Measurements from ENCODE around the gene PLPPR3.

PLPPR3 gene

DNA sequence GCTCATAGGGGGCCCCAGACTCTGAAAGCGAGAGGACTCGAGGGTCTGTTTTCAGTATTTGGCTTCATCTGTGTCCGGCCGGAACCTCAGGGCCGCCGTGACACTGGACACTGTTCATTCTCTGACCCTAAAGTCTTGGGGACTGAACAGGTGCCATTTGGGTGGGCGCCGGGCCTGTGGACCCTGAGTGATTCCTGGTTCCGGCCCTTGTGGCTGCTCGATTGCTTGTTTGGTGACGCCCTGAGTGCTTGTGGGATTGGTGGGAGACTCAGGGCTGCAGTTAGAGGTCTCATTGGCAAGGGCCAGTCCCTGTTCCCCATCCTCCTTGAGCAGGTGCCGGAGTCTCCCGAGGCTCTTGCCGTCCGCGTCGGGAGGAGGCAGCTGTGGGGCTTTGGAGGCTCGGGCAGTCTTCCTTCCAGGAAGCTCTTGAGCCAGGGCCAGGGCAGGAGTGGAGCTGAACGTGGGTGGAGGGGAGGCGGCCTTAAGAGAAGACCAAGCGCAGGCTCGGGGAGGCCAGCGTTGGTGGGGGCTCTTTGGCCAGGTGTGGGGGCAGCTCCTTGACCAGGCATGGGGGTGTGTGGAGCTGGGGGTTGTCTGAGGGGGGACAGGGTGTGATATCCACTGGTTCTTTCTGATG, 19.8 kb downstream of the PLPPR3 start:
- Histone ChIP-seq H3K27ac (ENCODE audit: low read depth, low read length) (no peak overlapping the region), H3K4me1 (ENCODE audit: control insufficient read depth in 1 of 2, insufficient read depth in 2 of 2, low read length in 2 of 2) (peaks cover 35 to 52% of the 10 kb centered on the region in 2 donors), H3K9ac (ENCODE audit: low read depth in 1 of 2, low read length in 2 of 2) (peak overlapping the region in 1 of 2 donors; percentile 16)

DNA sequence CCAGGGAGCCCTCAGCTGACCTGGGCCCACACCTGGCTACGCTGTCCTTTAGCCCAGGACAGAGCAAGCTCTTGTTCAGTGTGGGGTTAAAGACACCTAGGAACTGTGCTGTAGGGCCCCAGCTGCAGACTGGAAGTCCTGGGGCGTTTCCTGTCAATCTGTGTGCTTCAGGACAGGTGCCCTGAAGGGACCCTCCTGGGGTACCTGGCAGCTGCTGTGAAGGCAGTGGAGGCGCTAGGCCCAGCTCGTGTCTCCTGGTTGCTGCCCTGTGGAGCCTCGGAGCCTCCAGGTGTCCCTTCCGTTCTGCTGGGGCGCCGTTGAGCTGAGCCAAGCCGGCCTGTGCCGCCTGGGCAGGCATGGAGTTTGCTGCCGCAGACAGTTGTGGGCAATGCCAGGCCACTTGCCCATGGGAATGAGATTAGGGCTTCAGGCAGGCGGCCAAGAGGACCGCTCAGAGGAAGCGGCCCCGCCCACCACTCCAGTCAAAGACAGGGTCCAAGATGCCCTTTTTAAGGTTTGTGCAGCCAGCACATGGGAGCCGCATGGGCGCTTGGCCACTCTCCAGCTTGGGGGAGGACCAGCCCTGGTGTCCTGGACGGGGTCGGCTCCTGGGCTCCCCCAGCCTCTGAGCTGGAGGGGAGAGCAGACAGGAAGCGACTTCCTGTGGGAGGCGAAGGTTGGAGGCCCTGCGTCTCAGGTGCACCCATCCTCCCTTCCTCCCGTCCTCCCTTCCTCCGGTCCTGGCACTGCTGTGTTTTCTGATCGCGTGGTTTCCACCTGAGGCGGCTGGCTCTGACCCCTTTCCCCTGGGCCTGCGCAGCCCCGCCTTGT, 20.5 kb downstream of the PLPPR3 start:
- Histone ChIP-seq H3K9ac (ENCODE audit: low read depth in 1 of 2, low read length in 2 of 2) (peak overlapping the region in 1 of 2 donors; percentile 16), H3K36me3 (ENCODE audit: control insufficient read depth in 1 of 2, insufficient read depth in 2 of 2, low read length in 2 of 2) (peaks cover 23 to 44% of the 10 kb centered on the region in 2 donors), H3K27ac (ENCODE audit: low read depth, low read length) (no peak overlapping the region), H3K4me1 (ENCODE audit: control insufficient read depth in 1 of 2, insufficient read depth in 2 of 2, low read length in 2 of 2) (peaks cover 35 to 53% of the 10 kb centered on the region in 2 donors), H3K9me3 (ENCODE audit: control insufficient read depth in 1 of 2, low read length in 2 of 2) (no peaks in the 10 kb centered on the region), H3K4me3 (ENCODE audit: low read depth in 1 of 2, low read length in 2 of 2) (peak overlapping the region; percentile 60 to 66), H3K27me3 (ENCODE audit: control insufficient read depth in 1 of 2, insufficient read depth in 2 of 2, low read length in 2 of 2) (no peaks in the 10 kb centered on the region)

More for the DNA sequence above, 19.8 kb downstream of the PLPPR3 start:
- no peaks in the 10 kb centered on the region for H3K9me3 ChIP-seq (ENCODE audit: control insufficient read depth in 1 of 2, low read length in 2 of 2)
- H3K27me3 ChIP-seq (ENCODE audit: control insufficient read depth in 1 of 2, insufficient read depth in 2 of 2, low read length in 2 of 2) = no peaks in the 10 kb centered on the region
- peaks cover 24 to 51% of the 10 kb centered on the region in 2 donors for H3K36me3 ChIP-seq (ENCODE audit: control insufficient read depth in 1 of 2, insufficient read depth in 2 of 2, low read length in 2 of 2)
- peak overlapping the region; percentile 46 to 66 for H3K4me3 ChIP-seq (ENCODE audit: low read depth in 1 of 2, low read length in 2 of 2)

DNA sequence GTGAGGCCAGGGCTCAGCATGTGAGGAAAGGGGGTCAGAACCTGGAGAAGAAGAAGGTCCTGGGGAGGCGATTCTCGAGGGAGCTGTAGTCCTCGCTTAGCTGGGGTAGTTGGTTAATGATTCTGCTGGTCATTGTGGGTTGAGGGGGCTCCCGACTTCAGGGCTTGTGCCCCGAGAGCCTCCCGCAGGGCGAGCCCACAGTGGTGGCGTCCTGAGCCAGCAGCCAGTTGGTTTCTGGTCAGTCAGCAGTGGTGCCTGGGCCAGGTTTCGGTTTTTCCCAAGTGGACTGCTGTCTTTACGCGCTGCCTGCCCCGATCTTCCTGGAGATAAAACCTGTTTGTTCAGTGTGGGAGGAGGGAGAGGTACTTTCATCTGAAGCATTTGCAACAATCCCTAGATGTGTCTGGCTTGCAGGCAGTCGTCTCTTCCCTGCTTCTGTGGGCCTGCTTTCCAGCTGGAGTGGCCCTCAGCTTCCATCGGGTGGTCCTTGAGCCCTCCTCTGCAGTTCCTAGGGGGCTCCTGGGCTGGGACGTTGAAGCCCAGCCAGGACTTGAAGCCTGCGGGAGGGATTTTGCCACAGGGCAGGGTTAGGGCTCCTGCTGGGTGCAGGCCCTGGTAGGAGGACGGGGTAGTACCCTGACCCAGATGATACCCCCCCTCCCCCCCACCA, 21.3 kb downstream of the PLPPR3 start:
- H3K4me1 ChIP-seq (ENCODE audit: control insufficient read depth in 1 of 2, insufficient read depth in 2 of 2, low read length in 2 of 2) = peaks cover 35 to 57% of the 10 kb centered on the region in 2 donors

DNA sequence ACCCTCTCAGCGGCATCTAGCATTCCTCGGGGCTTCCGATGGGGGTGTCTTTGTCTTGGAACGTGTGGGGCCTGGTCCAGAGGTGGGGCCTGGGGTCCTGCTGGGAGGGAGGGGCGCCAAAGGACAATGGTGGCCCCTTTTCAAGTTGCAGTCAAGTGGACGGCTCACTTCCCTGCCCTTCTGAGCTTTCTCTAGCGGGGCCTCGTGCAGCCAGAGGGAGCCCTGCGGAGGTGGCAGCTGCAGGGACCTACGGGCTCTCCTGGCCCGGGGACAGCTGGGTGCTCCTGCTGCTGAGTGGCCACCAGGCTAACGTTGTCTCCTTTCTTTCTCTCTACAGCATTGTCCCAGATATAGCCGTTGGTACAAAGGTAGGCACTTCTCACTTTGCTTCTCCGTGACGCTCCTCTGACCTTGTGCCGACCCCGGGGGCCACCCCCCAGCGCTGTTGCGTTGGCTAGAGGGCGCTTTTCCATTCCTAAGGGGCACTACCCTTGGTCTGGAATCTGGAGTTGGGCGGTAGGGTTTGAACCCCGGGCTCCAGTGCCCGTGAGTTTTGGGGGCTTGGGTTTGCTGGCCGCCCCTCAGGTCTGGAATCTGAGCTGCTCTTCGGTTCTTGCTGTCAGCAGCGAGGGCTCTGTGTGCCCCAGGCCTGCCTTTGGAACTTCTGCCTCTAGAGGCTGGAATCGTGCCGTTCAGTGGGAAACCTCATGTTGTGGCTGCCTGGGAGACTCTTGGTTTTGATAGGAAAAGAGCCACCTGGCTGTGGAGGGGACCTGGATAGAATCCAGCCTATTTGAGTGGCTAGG, 22.5 kb downstream of the PLPPR3 start:
- Histone ChIP-seq H3K27ac (ENCODE audit: low read depth, low read length) (peak overlapping the region; percentile 58), H3K9me3 (ENCODE audit: control insufficient read depth in 1 of 2, low read length in 2 of 2) (no peaks in the 10 kb centered on the region), H3K4me1 (ENCODE audit: control insufficient read depth in 1 of 2, insufficient read depth in 2 of 2, low read length in 2 of 2) (peaks cover 35 to 57% of the 10 kb centered on the region in 2 donors), H3K27me3 (ENCODE audit: control insufficient read depth in 1 of 2, insufficient read depth in 2 of 2, low read length in 2 of 2) (no peaks in the 10 kb centered on the region), H3K9ac (ENCODE audit: low read depth in 1 of 2, low read length in 2 of 2) (peak overlapping the region; percentile 80 to 88), H3K36me3 (ENCODE audit: control insufficient read depth in 1 of 2, insufficient read depth in 2 of 2, low read length in 2 of 2) (peaks cover 9 to 29% of the 10 kb centered on the region in 2 donors), H3K4me3 (ENCODE audit: low read depth in 1 of 2, low read length in 2 of 2) (peak overlapping the region; percentile 86 to 90)

More for the DNA sequence above, 21.3 kb downstream of the PLPPR3 start:
- peak overlapping the region; percentile 11 to 30 for H3K9ac ChIP-seq (ENCODE audit: low read depth in 1 of 2, low read length in 2 of 2)
- peak overlapping the region; percentile 60 to 66 for H3K4me3 ChIP-seq (ENCODE audit: low read depth in 1 of 2, low read length in 2 of 2)
- no peaks in the 10 kb centered on the region for H3K27me3 ChIP-seq (ENCODE audit: control insufficient read depth in 1 of 2, insufficient read depth in 2 of 2, low read length in 2 of 2)
- H3K36me3 ChIP-seq (ENCODE audit: control insufficient read depth in 1 of 2, insufficient read depth in 2 of 2, low read length in 2 of 2) = peaks cover 21 to 41% of the 10 kb centered on the region in 2 donors
- no peak overlapping the region for H3K27ac ChIP-seq (ENCODE audit: low read depth, low read length)
- no peaks in the 10 kb centered on the region for H3K9me3 ChIP-seq (ENCODE audit: control insufficient read depth in 1 of 2, low read length in 2 of 2)

DNA sequence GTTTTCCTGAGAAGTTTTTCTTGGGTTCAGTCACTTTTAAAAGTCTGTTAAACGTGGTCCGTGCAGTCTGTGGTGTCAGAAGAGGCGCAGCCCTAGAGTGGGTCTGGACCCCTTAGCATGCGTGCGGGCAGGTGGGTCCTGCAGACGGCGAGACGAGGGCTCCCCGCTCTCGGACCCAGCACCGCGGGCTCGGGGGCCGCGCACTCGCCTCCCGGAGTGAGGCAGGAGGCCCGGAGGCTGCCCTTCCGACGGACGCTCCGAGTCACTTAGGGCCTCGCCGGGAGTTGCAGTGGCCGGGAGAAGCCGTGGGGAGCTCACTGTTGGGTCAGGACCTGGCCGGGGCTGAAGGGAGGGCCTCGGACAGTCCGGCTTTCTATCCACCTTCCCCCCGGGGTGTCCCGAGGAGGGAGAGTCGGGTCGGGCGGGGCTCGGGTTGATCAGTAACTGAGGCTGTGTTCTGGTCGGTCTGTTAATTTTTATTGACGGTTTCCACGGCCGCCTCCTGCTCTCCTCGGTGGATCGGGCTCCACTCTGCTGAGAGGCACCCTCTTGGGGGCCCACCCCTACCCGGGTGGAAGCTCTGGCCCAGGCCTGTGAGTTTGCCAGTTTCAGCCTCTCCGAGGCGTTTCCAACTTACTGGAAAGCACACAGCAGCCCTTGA, 23.2 kb downstream of the PLPPR3 start:
- peaks cover 2 to 21% of the 10 kb centered on the region in 2 donors for H3K36me3 ChIP-seq (ENCODE audit: control insufficient read depth in 1 of 2, insufficient read depth in 2 of 2, low read length in 2 of 2)
- H3K4me1 ChIP-seq (ENCODE audit: control insufficient read depth in 1 of 2, insufficient read depth in 2 of 2, low read length in 2 of 2) = peaks cover 35 to 57% of the 10 kb centered on the region in 2 donors
- peak overlapping the region; percentile 86 to 90 for H3K4me3 ChIP-seq (ENCODE audit: low read depth in 1 of 2, low read length in 2 of 2)
- H3K9me3 ChIP-seq (ENCODE audit: control insufficient read depth in 1 of 2, low read length in 2 of 2) = no peaks in the 10 kb centered on the region
- H3K9ac ChIP-seq (ENCODE audit: low read depth in 1 of 2, low read length in 2 of 2) = peak overlapping the region; percentile 80 to 88
- no peaks in the 10 kb centered on the region for H3K27me3 ChIP-seq (ENCODE audit: control insufficient read depth in 1 of 2, insufficient read depth in 2 of 2, low read length in 2 of 2)
- peak overlapping the region; percentile 73 for H3K27ac ChIP-seq (ENCODE audit: low read depth, low read length)

DNA sequence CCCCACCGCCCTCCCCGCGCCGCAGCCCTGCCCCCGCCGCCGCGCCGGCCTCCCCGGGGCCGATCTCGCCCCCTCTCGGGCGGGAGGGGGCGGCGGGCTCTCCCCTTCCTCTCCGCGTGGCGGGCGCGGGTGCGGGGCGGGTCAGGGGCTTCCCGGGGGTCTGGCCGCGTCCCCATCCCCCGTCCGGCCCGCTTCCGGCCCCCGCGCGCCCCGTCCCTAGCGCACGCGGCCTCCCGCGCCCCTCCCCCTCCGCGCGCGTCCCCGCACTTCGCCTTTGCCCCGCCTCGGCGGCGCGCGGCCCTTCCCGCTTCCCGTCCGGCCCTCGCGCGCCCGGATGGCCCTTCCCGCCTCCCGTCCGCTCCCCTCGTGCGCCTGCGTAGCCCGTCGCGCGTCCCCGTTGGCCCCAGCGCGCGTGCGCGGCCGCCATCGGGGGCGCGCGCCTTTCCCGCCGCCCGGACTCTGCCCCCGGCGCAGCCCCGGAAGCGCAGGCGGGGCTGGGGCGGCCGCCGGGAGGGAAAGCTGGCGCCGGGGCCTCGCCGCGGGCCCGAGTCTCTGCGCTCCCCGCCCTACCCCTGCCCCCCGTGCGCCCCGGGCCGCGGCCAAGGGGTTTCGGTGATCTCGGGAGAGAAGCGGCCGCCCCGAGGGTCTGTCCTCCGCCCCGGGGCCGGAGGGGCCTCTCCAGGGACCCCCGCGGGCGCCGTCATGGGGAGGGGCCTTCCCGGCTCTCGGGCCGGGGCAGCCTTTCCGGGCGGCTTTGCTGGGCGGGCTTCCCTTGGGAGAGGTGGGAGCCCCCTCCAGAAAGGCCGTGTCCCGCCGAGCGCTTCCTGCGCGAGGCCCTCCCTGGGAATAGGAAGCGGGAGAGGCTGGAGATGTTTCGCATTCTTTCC, 24.0 kb downstream of the PLPPR3 start:
- Histone ChIP-seq H3K27ac (ENCODE audit: low read depth, low read length) (peak overlapping the region; percentile 95), H3K4me1 (ENCODE audit: control insufficient read depth in 1 of 2, insufficient read depth in 2 of 2, low read length in 2 of 2) (peaks cover 35 to 50% of the 10 kb centered on the region in 2 donors), H3K9me3 (ENCODE audit: control insufficient read depth in 1 of 2, low read length in 2 of 2) (no peaks in the 10 kb centered on the region), H3K9ac (ENCODE audit: low read depth in 1 of 2, low read length in 2 of 2) (peak overlapping the region; percentile 80 to 88), H3K4me3 (ENCODE audit: low read depth in 1 of 2, low read length in 2 of 2) (peak overlapping the region; percentile 86 to 90), H3K27me3 (ENCODE audit: control insufficient read depth in 1 of 2, insufficient read depth in 2 of 2, low read length in 2 of 2) (no peaks in the 10 kb centered on the region), H3K36me3 (ENCODE audit: control insufficient read depth in 1 of 2, insufficient read depth in 2 of 2, low read length in 2 of 2) (peaks cover 0 to 14% of the 10 kb centered on the region in 2 donors)

DNA sequence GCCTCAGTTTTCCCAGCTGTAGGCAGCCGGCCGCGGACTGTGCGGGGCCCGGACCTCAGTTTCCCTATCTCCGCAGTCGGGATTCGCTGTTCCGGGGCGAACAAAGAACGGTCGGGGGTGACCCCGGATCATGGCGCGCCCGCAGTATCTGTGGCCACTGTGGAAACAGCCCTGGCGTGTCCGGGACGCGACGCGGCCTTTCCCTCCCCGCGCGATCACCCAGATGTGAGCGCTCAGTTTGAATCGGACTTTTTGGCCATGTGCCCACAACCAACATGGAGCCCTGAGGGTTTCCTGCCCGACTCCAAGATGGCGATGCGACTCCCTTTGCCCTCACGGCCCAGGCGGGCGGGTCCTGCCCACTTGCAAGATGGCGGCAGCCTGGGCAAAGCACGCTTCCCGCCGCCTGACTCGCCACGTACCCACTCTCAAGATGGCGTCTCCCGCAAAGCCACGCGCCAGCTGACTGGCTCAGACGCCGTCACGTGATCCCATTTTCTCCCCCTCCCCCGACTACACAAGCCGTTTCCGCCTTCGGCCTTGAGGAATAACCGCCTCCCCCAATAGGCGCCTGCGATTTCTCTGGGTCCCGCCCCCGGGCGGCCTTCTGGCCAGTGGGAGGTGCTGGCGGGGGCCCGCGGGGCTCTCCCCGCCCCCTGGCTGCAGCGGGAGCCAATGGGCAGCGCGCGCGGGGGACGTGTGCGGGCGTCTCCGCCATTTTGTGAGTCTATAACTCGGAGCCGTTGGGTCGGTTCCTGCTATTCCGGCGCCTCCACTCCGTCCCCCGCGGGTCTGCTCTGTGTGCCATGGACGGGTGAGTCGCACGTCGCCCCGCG, 24.8 kb downstream of the PLPPR3 start, which contains the start of gene PTBP1:
TSS of gene PTBP1 (plus strand) at position 761 of the 836 bp plus-strand sequence. CDS start at position 807, 46 bp downstream.
- peak within 1 kb of the TSS; percentile 95 for H3K27ac ChIP-seq (ENCODE audit: low read depth, low read length)
- H3K9ac ChIP-seq (ENCODE audit: low read depth in 1 of 2, low read length in 2 of 2) = peak within 1 kb of the TSS; percentile 80 to 88
- H3K27me3 ChIP-seq (ENCODE audit: control insufficient read depth in 1 of 2, insufficient read depth in 2 of 2, low read length in 2 of 2) = no peaks in the 10 kb centered on the region
- peak within 1 kb of the TSS; percentile 86 to 90 for H3K4me3 ChIP-seq (ENCODE audit: low read depth in 1 of 2, low read length in 2 of 2)
- no peaks in the 10 kb centered on the region for H3K9me3 ChIP-seq (ENCODE audit: control insufficient read depth in 1 of 2, low read length in 2 of 2)
- peaks cover 27 to 41% of the 10 kb centered on the region in 2 donors for H3K4me1 ChIP-seq (ENCODE audit: control insufficient read depth in 1 of 2, insufficient read depth in 2 of 2, low read length in 2 of 2)
- H3K36me3 ChIP-seq (ENCODE audit: control insufficient read depth in 1 of 2, insufficient read depth in 2 of 2, low read length in 2 of 2) = peaks cover 0 to 13% of the 10 kb centered on the region in 2 donors
